H1 (cell line): Measurements from ENCODE around the gene FREM1. TPM values are rescaled to one million over a fixed set of nuclear protein-coding genes. Genes with fewer than 3 reads are reported as not detected.

Experiments used
- CBX5 ChIP-seq: fragments of 300-800, 300-1000 bp; sonication (generic); IDR thresholded peaks from 2 replicates; pipeline ENCODE4 v1.7.1; 2016; ENCODE audit warnings: antibody characterized with exemption, low read length, low read depth
- CHD7 ChIP-seq: fragments of 300-600 bp; sonication (generic); IDR thresholded peaks from 2 replicates; pipeline ENCODE4 v1.7.1; 2012; ENCODE audit warnings: low read length, moderate library complexity, mild to moderate bottlenecking, inconsistent platforms; ENCODE audit not compliant: insufficient replicate concordance
- EP300 ChIP-seq, 2 experiments: IDR thresholded peaks; 1 replicate in 1 of 2; 2 replicates in 1 of 2; pipeline ENCODE4 v1.6.1; 2011 to 2012; ENCODE audit warnings: low read depth in 2 of 2, low read length in 2 of 2, mild to moderate bottlenecking in 2 of 2, borderline replicate concordance in 1 of 2, inconsistent platforms in 1 of 2, moderate library complexity in 1 of 2
- EZH2 ChIP-seq: fragments of 200-600 bp; sonication (generic); IDR thresholded peaks from 2 replicates; pipeline ENCODE4 v1.7.1; 2012; ENCODE audit warnings: low read depth, mild to moderate bottlenecking, moderate library complexity, low read length, inconsistent platforms; ENCODE audit not compliant: severe bottlenecking
- SAP30 ChIP-seq: fragments of 300-600 bp; sonication (generic); IDR thresholded peaks from 2 replicates; pipeline ENCODE4 v1.7.1; 2012; ENCODE audit warnings: low read length, moderate library complexity, mild to moderate bottlenecking, inconsistent platforms; ENCODE audit not compliant: insufficient read depth, insufficient replicate concordance
- SRF ChIP-seq: IDR thresholded peaks from 2 replicates; pipeline ENCODE4 v1.6.1; 2011; ENCODE audit warnings: mild to moderate bottlenecking, low read depth, low read length, moderate library complexity
- TCF12 ChIP-seq: IDR thresholded peaks from 2 replicates; pipeline ENCODE4 v1.6.1; 2011; ENCODE audit warnings: low read depth, mild to moderate bottlenecking, low read length
- polyA plus RNA-seq, 7 experiments: library from polyadenylated mRNA; depleted of rRNA in 3 of 7; stranded (reverse) in 5 of 7; unstranded in 2 of 7; fragments of >200 nt in 5 of 7; fragments of 200-250 nt in 2 of 7; gene quantifications; 1 replicate in 5 of 7; 2 replicates in 1 of 7; 4 replicates in 1 of 7; pipeline versions ENCODE4 v1.2.1 to v1.2.3, GENCODE V29; 2011 to 2013; ENCODE audit warnings: missing spikeins in 2 of 7, mixed read lengths in 2 of 7
- total RNA-seq: library from RNA; stranded (reverse); fragmentation: NEBNext Ultra II Directional; extraction: Animal tissue kit (Norgen Biotek cat#: 25700); gene quantifications from 2 replicates; pipeline ENCODE4 v1.2.1, GENCODE V29; 2021

Gene FREM1
- total and polyA plus RNA-seq, 2 of the 8 experiments (the other 6 are each of a cell fraction or from before 2014, with no cell fraction given), result 2.6 to 3.1 TPM

DNA sequence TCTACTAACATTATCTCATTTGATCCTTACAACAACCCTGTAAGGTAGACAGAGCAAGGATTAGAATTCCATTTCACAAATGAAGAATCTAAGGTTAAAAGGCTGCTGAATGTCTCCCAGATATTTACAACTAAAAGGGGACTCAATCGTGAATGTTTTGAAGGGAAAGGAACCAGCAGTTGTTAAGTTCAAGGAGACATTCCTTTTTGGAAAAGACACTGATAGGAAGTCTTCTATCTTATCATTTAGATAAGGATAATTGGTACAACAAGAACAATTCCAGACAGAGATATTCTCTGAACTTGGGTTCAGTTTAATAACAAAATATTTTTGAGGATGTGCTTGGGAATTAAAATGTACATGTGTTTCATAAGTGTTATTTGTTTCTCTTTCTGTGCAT is 150.2 kb downstream of the FREM1 start (continued):
- TF ChIP-seq CHD7 (no peak), CBX5 (no peak), SAP30 (no peak), SRF (no peak), TCF12 (no peak), EP300 (IDR thresholded peaks at IDR 0.05; ENCODE audit: borderline replicate concordance in 1 of 2, low read depth in 2 of 2, low read length in 2 of 2) (no peak), EZH2 (no peak)
